ENCODE measurements around the gene RNF152. TPM values are rescaled to one million over a fixed set of nuclear protein-coding genes. Genes with fewer than 3 reads are reported as not detected.

The RNF152 gene
- total and polyA plus RNA-seq, 5 donors from 2014 or later: 0.39 TPM; not detected in 4

DNA sequence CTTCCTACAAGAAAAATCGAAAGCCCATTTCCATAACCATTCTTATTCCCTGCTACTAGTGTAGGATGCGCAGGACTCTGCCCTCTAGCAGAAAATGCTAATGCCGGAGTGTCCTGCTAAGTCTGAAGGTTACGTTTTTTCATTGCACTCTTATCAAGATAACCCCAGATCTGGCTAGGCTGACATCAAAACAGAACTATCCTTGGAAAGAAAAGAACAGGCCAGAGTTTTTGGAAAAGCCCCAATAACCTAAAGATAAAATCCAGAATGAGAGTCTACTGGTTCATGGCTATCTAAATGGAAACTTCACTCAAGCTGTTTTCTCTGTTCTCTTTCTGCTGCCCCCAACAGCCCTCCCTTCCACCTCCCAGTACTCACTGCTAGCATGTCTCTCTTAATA, 913 bp downstream of the RNF152 start:
- peaks cover 27% of the 10 kb centered on the region for H3K27me3 ChIP-seq (ENCODE audit: control insufficient read depth, insufficient read depth, low read length)
- H3K4me3 Mint-ChIP-seq: peak overlapping the region in 2 of 4 donors; percentile 73 to 88
- DNase-seq (no peak), ATAC-seq (ENCODE audit: low read depth in 2 of 2) (no peak)
- no peaks in the 10 kb centered on the region for H3K9me3 ChIP-seq (ENCODE audit: control insufficient read depth in 2 of 2, low read length in 2 of 2)
- no peaks in the 10 kb centered on the region for H3K36me3 ChIP-seq (ENCODE audit: control insufficient read depth, insufficient read depth, low read length)
- H3K27ac ChIP-seq (ENCODE audit: insufficient read depth, low read length, poor library complexity, severe bottlenecking): no peak overlapping the region
- no peaks in the 10 kb centered on the region for H3K36me3 Mint-ChIP-seq
- H3K4me3 ChIP-seq (ENCODE audit: low read depth, low read length): no peak overlapping the region
- peaks cover 67% of the 10 kb centered on the region for H3K27me3 Mint-ChIP-seq
- peaks cover 21% of the 10 kb centered on the region for H3K4me1 ChIP-seq (ENCODE audit: control insufficient read depth, insufficient read depth, low read length, poor library complexity, severe bottlenecking)
- H3K27ac Mint-ChIP-seq: no peak overlapping the region
- H3K9me3 Mint-ChIP-seq: peaks cover 0 to 2% (median 0%) of the 10 kb centered on the region in 7 donors
- peaks cover 0 to 17% (median 3%) of the 10 kb centered on the region in 4 donors for H3K4me1 Mint-ChIP-seq

DNA sequence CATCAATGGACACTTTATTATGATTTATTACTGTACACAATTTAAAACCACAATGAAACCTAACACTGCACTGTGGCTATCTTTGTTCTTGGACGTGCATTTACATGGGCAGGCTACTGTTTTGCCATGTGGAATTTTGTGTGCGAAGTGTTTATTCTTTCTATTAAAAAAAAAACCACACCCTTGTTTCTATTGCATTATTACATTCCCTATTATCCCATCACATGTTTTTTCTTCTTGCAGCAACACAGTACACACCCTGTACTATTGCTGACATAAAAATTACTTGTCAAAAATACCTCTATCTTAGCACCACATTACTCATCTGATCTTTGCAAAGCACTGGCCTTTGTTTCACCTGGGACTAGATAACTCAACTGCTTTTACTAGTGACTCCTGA, 1.5 kb downstream of the RNF152 start:
- DNase-seq: no peak

DNA sequence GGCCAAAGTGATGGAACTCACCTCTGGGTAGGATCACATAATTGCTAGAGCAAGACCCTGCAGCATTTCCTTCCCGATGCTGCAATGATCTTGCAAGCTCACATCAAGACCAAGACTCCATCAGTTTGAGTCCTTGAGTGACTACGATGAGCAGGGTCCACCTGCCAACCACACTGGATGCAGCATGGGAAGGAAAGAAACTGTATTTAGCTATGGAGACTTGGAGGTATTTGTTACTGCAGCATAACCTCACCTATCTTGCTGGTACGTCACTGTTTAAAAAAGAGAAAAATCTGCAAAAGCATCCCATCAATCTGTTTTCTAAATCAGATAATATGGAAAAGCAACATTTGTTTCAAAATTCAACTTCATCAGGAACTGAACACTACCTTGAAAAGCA, 2.5 kb downstream of the RNF152 start:
- Histone ChIP-seq H3K4me3 (ENCODE audit: low read depth, low read length) (no peak overlapping the region), H3K4me1 (ENCODE audit: control insufficient read depth, insufficient read depth, low read length, poor library complexity, severe bottlenecking) (peaks cover 21% of the 10 kb centered on the region), H3K27me3 (ENCODE audit: control insufficient read depth, insufficient read depth, low read length) (peaks cover 20% of the 10 kb centered on the region), H3K9me3 (ENCODE audit: control insufficient read depth in 2 of 2, low read length in 2 of 2) (no peaks in the 10 kb centered on the region), H3K27ac (ENCODE audit: insufficient read depth, low read length, poor library complexity, severe bottlenecking) (no peak overlapping the region), H3K36me3 (ENCODE audit: control insufficient read depth, insufficient read depth, low read length) (no peaks in the 10 kb centered on the region)
- Mint-ChIP-seq H3K27me3 (peaks cover 54% of the 10 kb centered on the region), H3K9me3 (peaks cover 0 to 2% (median 0%) of the 10 kb centered on the region in 7 donors), H3K36me3 (no peaks in the 10 kb centered on the region), H3K4me1 (peaks cover 0 to 17% (median 3%) of the 10 kb centered on the region in 4 donors), H3K27ac (no peak overlapping the region), H3K4me3 (no peak overlapping the region)
- ATAC-seq (ENCODE audit: low read depth in 2 of 2): no peak
- no peak for DNase-seq

More for the DNA sequence above, 1.5 kb downstream of the RNF152 start:
- Mint-ChIP-seq H3K9me3 (peaks cover 0 to 2% (median 0%) of the 10 kb centered on the region in 7 donors), H3K27me3 (peaks cover 60% of the 10 kb centered on the region), H3K36me3 (no peaks in the 10 kb centered on the region), H3K4me3 (no peak overlapping the region), H3K4me1 (peaks cover 0 to 17% (median 3%) of the 10 kb centered on the region in 4 donors), H3K27ac (no peak overlapping the region)
- ATAC-seq (ENCODE audit: low read depth in 2 of 2): no peak
- Histone ChIP-seq H3K4me1 (ENCODE audit: control insufficient read depth, insufficient read depth, low read length, poor library complexity, severe bottlenecking) (peaks cover 21% of the 10 kb centered on the region), H3K27ac (ENCODE audit: insufficient read depth, low read length, poor library complexity, severe bottlenecking) (no peak overlapping the region), H3K9me3 (ENCODE audit: control insufficient read depth in 2 of 2, low read length in 2 of 2) (no peaks in the 10 kb centered on the region), H3K4me3 (ENCODE audit: low read depth, low read length) (no peak overlapping the region), H3K36me3 (ENCODE audit: control insufficient read depth, insufficient read depth, low read length) (no peaks in the 10 kb centered on the region), H3K27me3 (ENCODE audit: control insufficient read depth, insufficient read depth, low read length) (peaks cover 23% of the 10 kb centered on the region)

DNA sequence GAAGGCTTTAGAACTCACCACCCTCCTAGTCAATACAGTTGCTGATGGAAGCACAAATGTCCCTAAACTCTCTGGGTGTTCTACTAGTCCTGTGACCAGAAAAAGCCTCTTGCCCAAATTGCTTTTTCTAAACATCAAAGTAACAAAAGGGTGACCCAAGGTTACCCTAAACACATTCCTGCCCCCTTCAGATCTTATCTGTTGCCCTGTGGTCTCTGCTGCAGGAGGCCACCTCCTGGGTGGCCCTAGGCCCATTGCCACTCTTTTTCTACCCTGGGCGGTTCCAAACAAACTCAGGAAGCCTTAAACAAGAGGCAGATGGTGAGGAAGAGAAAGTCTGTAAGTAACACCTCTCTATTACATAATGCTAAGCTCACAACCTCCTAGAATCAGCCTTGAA, 3.3 kb downstream of the RNF152 start:
- Mint-ChIP-seq H3K9me3 (peaks cover 0 to 2% (median 0%) of the 10 kb centered on the region in 7 donors), H3K36me3 (no peaks in the 10 kb centered on the region), H3K27ac (no peak overlapping the region), H3K4me1 (peaks cover 0 to 11% (median 3%) of the 10 kb centered on the region in 4 donors), H3K4me3 (no peak overlapping the region), H3K27me3 (peaks cover 47% of the 10 kb centered on the region)
- Histone ChIP-seq H3K27ac (ENCODE audit: insufficient read depth, low read length, poor library complexity, severe bottlenecking) (no peak overlapping the region), H3K4me3 (ENCODE audit: low read depth, low read length) (no peak overlapping the region), H3K4me1 (ENCODE audit: control insufficient read depth, insufficient read depth, low read length, poor library complexity, severe bottlenecking) (peaks cover 16% of the 10 kb centered on the region), H3K27me3 (ENCODE audit: control insufficient read depth, insufficient read depth, low read length) (peaks cover 23% of the 10 kb centered on the region), H3K36me3 (ENCODE audit: control insufficient read depth, insufficient read depth, low read length) (no peaks in the 10 kb centered on the region), H3K9me3 (ENCODE audit: control insufficient read depth in 2 of 2, low read length in 2 of 2) (no peaks in the 10 kb centered on the region)
- ATAC-seq (ENCODE audit: low read depth in 2 of 2): no peak
- no peak for DNase-seq

DNA sequence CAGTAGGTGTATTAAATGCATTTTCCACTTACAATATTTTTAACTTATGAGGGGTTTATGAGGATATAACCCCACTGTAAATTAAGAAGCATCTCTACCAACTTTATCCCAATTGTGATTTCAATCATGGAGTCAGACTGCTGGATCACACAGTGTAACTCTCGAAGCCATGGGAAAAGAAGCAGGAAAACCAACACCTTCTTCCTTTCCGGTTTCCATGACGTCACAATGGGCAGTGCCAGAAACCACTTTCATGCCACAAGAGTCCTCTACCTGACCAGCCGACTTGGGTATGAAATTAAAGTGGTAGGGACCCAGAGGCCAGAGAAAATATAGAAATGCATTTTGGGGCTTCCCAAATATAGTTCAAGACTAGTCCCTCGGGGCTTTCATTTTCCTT, 4.2 kb downstream of the RNF152 start:
- Mint-ChIP-seq H3K9me3 (peaks cover 0 to 2% (median 0%) of the 10 kb centered on the region in 7 donors), H3K4me3 (no peak overlapping the region), H3K27ac (no peak overlapping the region), H3K27me3 (peaks cover 47% of the 10 kb centered on the region), H3K4me1 (peaks cover 0 to 11% (median 3%) of the 10 kb centered on the region in 4 donors), H3K36me3 (no peaks in the 10 kb centered on the region)
- no peak overlapping the region for H3K27ac ChIP-seq (ENCODE audit: insufficient read depth, low read length, poor library complexity, severe bottlenecking)
- H3K27me3 ChIP-seq (ENCODE audit: control insufficient read depth, insufficient read depth, low read length): peaks cover 23% of the 10 kb centered on the region
- peaks cover 9% of the 10 kb centered on the region for H3K4me1 ChIP-seq (ENCODE audit: control insufficient read depth, insufficient read depth, low read length, poor library complexity, severe bottlenecking)
- DNase-seq (no peak), ATAC-seq (ENCODE audit: low read depth in 2 of 2) (no peak)
- no peaks in the 10 kb centered on the region for H3K9me3 ChIP-seq (ENCODE audit: control insufficient read depth in 2 of 2, low read length in 2 of 2)
- H3K4me3 ChIP-seq (ENCODE audit: low read depth, low read length): no peak overlapping the region
- no peaks in the 10 kb centered on the region for H3K36me3 ChIP-seq (ENCODE audit: control insufficient read depth, insufficient read depth, low read length)

DNA sequence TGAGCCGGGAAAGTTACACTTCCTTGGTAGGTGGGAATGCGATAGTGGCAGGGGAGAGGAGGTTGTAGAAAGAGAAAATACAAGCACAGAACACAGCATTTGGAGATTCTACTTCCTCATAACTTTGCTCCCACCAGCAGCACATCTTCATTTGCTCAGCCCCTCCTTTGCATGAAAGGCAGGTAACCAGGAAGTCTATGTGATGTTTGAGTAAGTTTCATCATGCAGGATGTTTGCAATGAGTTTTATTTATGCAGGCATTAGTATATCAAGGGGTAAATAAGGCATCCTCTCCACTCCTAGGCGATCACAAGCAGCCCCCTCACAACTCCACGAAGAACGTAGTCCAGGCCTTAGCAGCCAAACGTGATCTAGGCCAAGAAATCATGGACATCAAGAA, 5.0 kb downstream of the RNF152 start:
- Histone ChIP-seq H3K4me3 (ENCODE audit: low read depth, low read length) (no peak overlapping the region), H3K27me3 (ENCODE audit: control insufficient read depth, insufficient read depth, low read length) (peaks cover 23% of the 10 kb centered on the region), H3K27ac (ENCODE audit: insufficient read depth, low read length, poor library complexity, severe bottlenecking) (no peak overlapping the region), H3K36me3 (ENCODE audit: control insufficient read depth, insufficient read depth, low read length) (no peaks in the 10 kb centered on the region), H3K4me1 (ENCODE audit: control insufficient read depth, insufficient read depth, low read length, poor library complexity, severe bottlenecking) (peaks cover 1% of the 10 kb centered on the region), H3K9me3 (ENCODE audit: control insufficient read depth in 2 of 2, low read length in 2 of 2) (no peaks in the 10 kb centered on the region)
- DNase-seq (no peak), ATAC-seq (ENCODE audit: low read depth in 2 of 2) (no peak)
- peaks cover 0 to 6% (median 3%) of the 10 kb centered on the region in 4 donors for H3K4me1 Mint-ChIP-seq
- no peaks in the 10 kb centered on the region for H3K9me3 Mint-ChIP-seq
- no peak overlapping the region for H3K4me3 Mint-ChIP-seq
- no peak overlapping the region for H3K27ac Mint-ChIP-seq
- H3K27me3 Mint-ChIP-seq: peaks cover 40% of the 10 kb centered on the region
- H3K36me3 Mint-ChIP-seq: no peaks in the 10 kb centered on the region

DNA sequence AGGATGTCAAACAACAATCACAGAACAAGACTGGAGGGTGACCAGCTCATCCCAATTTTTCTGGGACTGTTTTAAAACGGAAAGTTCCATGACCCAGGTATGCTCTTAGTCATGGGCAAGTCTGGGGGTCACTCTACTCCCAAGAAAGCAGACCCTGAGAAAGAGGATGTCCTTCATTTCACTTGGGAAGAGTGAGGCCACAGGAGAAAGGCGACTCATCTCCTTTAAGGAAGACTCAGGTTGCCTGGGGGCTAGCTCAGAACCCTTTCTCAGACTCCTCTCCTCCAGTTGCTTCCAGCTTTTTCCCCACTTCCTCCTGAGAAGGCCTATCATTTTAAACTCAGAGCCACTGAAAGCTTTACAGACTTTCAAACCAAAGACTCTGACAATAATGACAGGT, 9.3 kb downstream of the RNF152 start:
- Histone ChIP-seq H3K27me3 (ENCODE audit: control insufficient read depth, insufficient read depth, low read length) (peaks cover 3% of the 10 kb centered on the region), H3K9me3 (ENCODE audit: control insufficient read depth in 2 of 2, low read length in 2 of 2) (no peaks in the 10 kb centered on the region), H3K4me1 (ENCODE audit: control insufficient read depth, insufficient read depth, low read length, poor library complexity, severe bottlenecking) (no peaks in the 10 kb centered on the region), H3K36me3 (ENCODE audit: control insufficient read depth, insufficient read depth, low read length) (no peaks in the 10 kb centered on the region), H3K4me3 (ENCODE audit: low read depth, low read length) (no peak overlapping the region), H3K27ac (ENCODE audit: insufficient read depth, low read length, poor library complexity, severe bottlenecking) (no peak overlapping the region)
- Mint-ChIP-seq H3K4me3 (no peak overlapping the region), H3K36me3 (no peaks in the 10 kb centered on the region), H3K9me3 (no peaks in the 10 kb centered on the region), H3K27me3 (peaks cover 5% of the 10 kb centered on the region), H3K4me1 (no peaks in the 10 kb centered on the region), H3K27ac (no peak overlapping the region)
- DNase-seq: no peak
- ATAC-seq (ENCODE audit: low read depth in 2 of 2): no peak

DNA sequence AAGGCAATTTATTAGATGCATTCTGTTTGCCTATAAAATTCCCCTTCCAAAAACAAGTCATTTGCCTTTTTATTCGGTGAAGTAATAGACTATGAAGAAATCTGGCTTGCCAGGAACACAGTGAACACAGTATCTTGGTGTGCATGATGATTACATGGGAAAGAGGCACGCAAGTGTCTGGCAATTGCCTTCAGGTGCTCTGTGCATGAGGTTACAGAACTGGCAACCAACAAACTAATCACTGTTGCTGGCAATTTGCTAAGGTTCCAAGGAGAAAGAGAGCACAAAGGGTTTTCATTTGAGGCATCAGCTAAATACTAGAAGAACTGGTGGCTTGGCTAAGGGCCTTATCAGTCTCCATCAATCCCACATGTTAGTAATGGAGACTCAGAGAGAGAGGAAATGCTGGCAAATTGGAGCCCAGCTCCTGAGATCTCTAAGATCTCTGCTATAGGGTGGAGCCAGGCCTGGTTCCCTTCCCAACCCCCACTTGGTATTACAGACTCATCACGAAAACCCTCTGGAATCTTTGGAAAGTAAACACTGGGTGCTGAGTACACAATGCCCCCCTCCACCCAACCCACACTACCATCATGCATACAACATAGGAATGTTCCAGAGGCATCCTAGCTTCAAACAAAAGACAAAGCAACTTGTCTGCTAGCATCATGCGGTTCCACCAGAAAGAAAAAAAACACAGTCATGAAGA, 10.4 kb downstream of the RNF152 start:
- no peaks in the 10 kb centered on the region for H3K9me3 Mint-ChIP-seq

More for the DNA sequence above, 10.4 kb downstream of the RNF152 start:
- Histone ChIP-seq H3K27me3 (ENCODE audit: control insufficient read depth, insufficient read depth, low read length) (peaks cover 3% of the 10 kb centered on the region), H3K9me3 (ENCODE audit: control insufficient read depth in 2 of 2, low read length in 2 of 2) (no peaks in the 10 kb centered on the region), H3K27ac (ENCODE audit: insufficient read depth, low read length, poor library complexity, severe bottlenecking) (no peak overlapping the region), H3K4me3 (ENCODE audit: low read depth, low read length) (no peak overlapping the region), H3K4me1 (ENCODE audit: control insufficient read depth, insufficient read depth, low read length, poor library complexity, severe bottlenecking) (no peaks in the 10 kb centered on the region), H3K36me3 (ENCODE audit: control insufficient read depth, insufficient read depth, low read length) (no peaks in the 10 kb centered on the region)
- peaks cover 5% of the 10 kb centered on the region for H3K27me3 Mint-ChIP-seq
- no peaks in the 10 kb centered on the region for H3K4me1 Mint-ChIP-seq
- H3K36me3 Mint-ChIP-seq: no peaks in the 10 kb centered on the region
- ATAC-seq (ENCODE audit: low read depth in 2 of 2) (no peak), DNase-seq (no peak)
- H3K27ac Mint-ChIP-seq: no peak overlapping the region
- no peak overlapping the region for H3K4me3 Mint-ChIP-seq
